HepG2 (cell line): Measurements from ENCODE around the gene CAPN15. TPM values are rescaled to one million over a fixed set of nuclear protein-coding genes. Genes with fewer than 3 reads are reported as not detected.

Experiments used
- ATM ChIP-seq: fragments of 450-650 bp; IDR thresholded peaks from 2 replicates; pipeline ENCODE4 v1.7.1; 2017; ENCODE audit warnings: mild to moderate bottlenecking, borderline replicate concordance
- CHCHD3 ChIP-seq: sonication (generic); formaldehyde crosslinking; IDR thresholded peaks from 2 replicates; pipeline ENCODE4 v1.8.0; 2022; ENCODE audit warnings: mild to moderate bottlenecking, missing genetic modification reagents, moderate library complexity
- HNRNPUL1 ChIP-seq: fragments of 200-400 bp; formaldehyde crosslinking; IDR thresholded peaks from 2 replicates; pipeline ENCODE4 v1.6.1; 2017; ENCODE audit warnings: low read depth, mild to moderate bottlenecking, low read length, moderate library complexity
- IRF9 ChIP-seq: sonication (generic); formaldehyde crosslinking; IDR thresholded peaks from 2 replicates; pipeline ENCODE4 v1.8.0; 2022; ENCODE audit warnings: missing genetic modification reagents, mild to moderate bottlenecking, borderline replicate concordance
- IRX3 ChIP-seq: sonication (generic); formaldehyde crosslinking; IDR thresholded peaks from 2 replicates; pipeline ENCODE4 v1.8.1; 2023; ENCODE audit warnings: mild to moderate bottlenecking, low read depth, missing genetic modification reagents, borderline replicate concordance
- KAT7 ChIP-seq: IDR thresholded peaks from 2 replicates; pipeline ENCODE4 v1.6.1; 2018; ENCODE audit warnings: borderline replicate concordance, missing compliant biosample characterization
- MEF2D ChIP-seq: sonication (generic); formaldehyde crosslinking; IDR thresholded peaks from 2 replicates; pipeline ENCODE4 v1.5.1; 2020; ENCODE audit warnings: mild to moderate bottlenecking, missing genetic modification reagents
- MXD4 ChIP-seq: IDR thresholded peaks from 2 replicates; pipeline ENCODE4 v1.6.1; 2016; ENCODE audit warnings: mild to moderate bottlenecking, missing biosample characterization, missing genetic modification reagents
- ZBTB40 ChIP-seq, 2 experiments: fragments of 450-650 bp in 1 of 2; sonication (generic) in 1 of 2; formaldehyde crosslinking in 1 of 2; IDR thresholded peaks; 2 replicates each; pipeline versions ENCODE4 v1.6.1 to v1.8.0; 2016 to 2022; ENCODE audit warnings: antibody characterized with exemption in 1 of 2, mild to moderate bottlenecking in 1 of 2, missing genetic modification reagents in 1 of 2
- ZBTB42 ChIP-seq: sonication (generic); formaldehyde crosslinking; IDR thresholded peaks from 2 replicates; pipeline ENCODE4 v1.5.0; 2020; ENCODE audit warnings: mild to moderate bottlenecking, missing genetic modification reagents
- ZSCAN29 ChIP-seq: sonication (generic); formaldehyde crosslinking; conservative IDR thresholded peaks from 2 replicates; pipeline ENCODE4 v1.4.0; 2020; ENCODE audit warnings: mild to moderate bottlenecking, missing genetic modification reagents
- polyA plus RNA-seq, 8 experiments: library from polyadenylated mRNA; depleted of rRNA in 3 of 8; stranded (reverse) in 7 of 8; unstranded in 1 of 8; fragments of >200 nt; fragmentation: Illumina TruSeq in 4 of 8; extraction: Trizol in 4 of 8; gene quantifications; 2 replicates each; pipeline versions ENCODE4 v1.2.1 to v1.2.3, GENCODE V29; 2011 to 2016; ENCODE audit warnings: low read depth in 4 of 8, missing spikeins in 1 of 8, mixed read lengths in 1 of 8; ENCODE audit not compliant: insufficient read depth in 1 of 8
- total RNA-seq, 5 experiments: library from RNA; depleted of rRNA; stranded (reverse); fragments of >200 nt; fragmentation: Illumina TruSeq; extraction: Trizol; gene quantifications; 2 replicates each; pipeline ENCODE4 v1.2.3, GENCODE V29; 2016; ENCODE audit warnings: low read depth in 1 of 5
- TF ChIP-seq, protein P1 (sequence below): sonication (generic); formaldehyde crosslinking; IDR thresholded peaks from 2 replicates; pipeline ENCODE4 v1.4.0; 2020; ENCODE audit warnings: missing genetic modification reagents
- TF ChIP-seq, protein P2 (sequence below): sonication (generic); formaldehyde crosslinking; conservative IDR thresholded peaks from 2 replicates; pipeline ENCODE4 v1.4.0; 2020; ENCODE audit warnings: missing genetic modification reagents

Gene CAPN15
- total and polyA plus RNA-seq, 2 of the 13 experiments (the other 11 are each of a cell fraction or from before 2014, with no cell fraction given) = 14.9 to 24.5 TPM

- TF ChIP-seq ZBTB40 (IDR thresholded peaks at IDR 0.05) (no peak), ZBTB40 (CRISPR knock-in tag; IDR thresholded peaks at IDR 0.05) (peak; percentile 44; the same call in 1 of the 2 replicates), CHCHD3 (0 out of 2 replicates have a peak, but pooled peaks have one; percentile 43), KAT7 (peak; percentile 82; the same call in 1 of the 2 replicates), ZBTB42 (CRISPR knock-in tag) (no peak), ATM (no peak), ZSCAN29 (CRISPR knock-in tag) (peak; percentile 66; the same call in 1 of the 2 replicates), MXD4 (CRISPR knock-in tag) (peak; percentile 71; the same call in 1 of the 2 replicates), IRF9 (CRISPR knock-in tag) (peak; percentile 60), IRX3 (no peak), MEF2D (CRISPR knock-in tag) (no peak; the same call in 1 of the 2 replicates), HNRNPUL1 (no peak)
- TF ChIP-seq, protein P1, sequence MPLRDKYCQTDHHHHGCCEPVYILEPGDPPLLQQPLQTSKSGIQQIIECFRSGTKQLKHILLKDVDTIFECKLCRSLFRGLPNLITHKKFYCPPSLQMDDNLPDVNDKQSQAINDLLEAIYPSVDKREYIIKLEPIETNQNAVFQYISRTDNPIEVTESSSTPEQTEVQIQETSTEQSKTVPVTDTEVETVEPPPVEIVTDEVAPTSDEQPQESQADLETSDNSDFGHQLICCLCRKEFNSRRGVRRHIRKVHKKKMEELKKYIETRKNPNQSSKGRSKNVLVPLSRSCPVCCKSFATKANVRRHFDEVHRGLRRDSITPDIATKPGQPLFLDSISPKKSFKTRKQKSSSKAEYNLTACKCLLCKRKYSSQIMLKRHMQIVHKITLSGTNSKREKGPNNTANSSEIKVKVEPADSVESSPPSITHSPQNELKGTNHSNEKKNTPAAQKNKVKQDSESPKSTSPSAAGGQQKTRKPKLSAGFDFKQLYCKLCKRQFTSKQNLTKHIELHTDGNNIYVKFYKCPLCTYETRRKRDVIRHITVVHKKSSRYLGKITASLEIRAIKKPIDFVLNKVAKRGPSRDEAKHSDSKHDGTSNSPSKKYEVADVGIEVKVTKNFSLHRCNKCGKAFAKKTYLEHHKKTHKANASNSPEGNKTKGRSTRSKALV (CRISPR knock-in tag) = peak; percentile 65; the same call in 1 of the 2 replicates
- TF ChIP-seq, protein P2, sequence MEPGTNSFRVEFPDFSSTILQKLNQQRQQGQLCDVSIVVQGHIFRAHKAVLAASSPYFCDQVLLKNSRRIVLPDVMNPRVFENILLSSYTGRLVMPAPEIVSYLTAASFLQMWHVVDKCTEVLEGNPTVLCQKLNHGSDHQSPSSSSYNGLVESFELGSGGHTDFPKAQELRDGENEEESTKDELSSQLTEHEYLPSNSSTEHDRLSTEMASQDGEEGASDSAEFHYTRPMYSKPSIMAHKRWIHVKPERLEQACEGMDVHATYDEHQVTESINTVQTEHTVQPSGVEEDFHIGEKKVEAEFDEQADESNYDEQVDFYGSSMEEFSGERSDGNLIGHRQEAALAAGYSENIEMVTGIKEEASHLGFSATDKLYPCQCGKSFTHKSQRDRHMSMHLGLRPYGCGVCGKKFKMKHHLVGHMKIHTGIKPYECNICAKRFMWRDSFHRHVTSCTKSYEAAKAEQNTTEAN = peak; percentile 18; the same call in 1 of the 2 replicates
Observed at GRCh38 chr16:527015-527903, at the start of gene CAPN15 (continued).
